Tibial nerve (tissue), 4 donors: Measurements from ENCODE around the gene SEMA3B. TPM values are rescaled to one million over a fixed set of nuclear protein-coding genes. Genes with fewer than 3 reads are reported as not detected.

ENCODE experiments used
- DNase-seq, 2 donors: peaks; one replicate each; pipeline ENCODE4 v3.0.0-alpha.2; 2019; ENCODE audit warnings: low spot score in 2 of 2
- H3K27ac ChIP-seq, 4 donors: fragments of 200-600 bp; sonication (generic) in 3 of 4; one replicate each; pipeline ENCODE4 v1.5.1; 2017 to 2019; ENCODE audit warnings: mild to moderate bottlenecking in 1 of 4
- H3K27me3 ChIP-seq, 2 donors: fragments of 200-600 bp; sonication (generic) in 1 of 2; one replicate each; pipeline versions ENCODE4 v1.5.1 to v1.6.0; 2017 to 2019
- H3K36me3 ChIP-seq, 3 donors: fragments of 200-600 bp; sonication (generic); one replicate each; pipeline ENCODE4 v1.5.1; 2018 to 2019
- H3K4me1 ChIP-seq, 4 donors: fragments of 200-600 bp; sonication (generic) in 3 of 4; one replicate each; pipeline ENCODE4 v1.5.1; 2017 to 2019
- H3K4me3 ChIP-seq, 4 donors: fragments of 200-600 bp; sonication (generic) in 3 of 4; one replicate each; pipeline ENCODE4 v1.5.1; 2017 to 2019; ENCODE audit warnings: mild to moderate bottlenecking in 1 of 4, moderate library complexity in 1 of 4
- H3K9me3 ChIP-seq, 4 donors: fragments of 200-600 bp; sonication (generic) in 3 of 4; one replicate each; pipeline ENCODE4 v1.5.1; 2017 to 2019
- EP300 ChIP-seq, 2 donors: sonication (generic); formaldehyde crosslinking; IDR thresholded peaks; one replicate each; pipeline ENCODE4 v1.6.1; 2017; ENCODE audit warnings: antibody characterized with exemption in 2 of 2, mild to moderate bottlenecking in 1 of 2
- POLR2A ChIP-seq, 2 donors: fragments of 450-650 bp; IDR thresholded peaks; one replicate each; pipeline ENCODE4 v1.6.1; 2017; ENCODE audit warnings: antibody characterized with exemption in 2 of 2, mild to moderate bottlenecking in 2 of 2, moderate library complexity in 2 of 2
- WGBS, 2 donors: methylation state at CpG; one replicate each; pipeline ENCODE4 v1.1.5; 2018; 5-methylcytosine and 5-hydroxymethylcytosine counted together
- total RNA-seq, 4 donors: library from RNA; depleted of rRNA; stranded (reverse); fragments of >200 nt; gene quantifications; one replicate each; pipeline ENCODE4 v1.1.0, GENCODE V29; 2016
- TF ChIP-seq, protein P1 (sequence below), 5 experiments: fragments of 200-600 bp in 3 of 5; fragments of 450-650 bp in 2 of 5; sonication (generic) in 3 of 5; IDR thresholded peaks; one replicate each; pipeline ENCODE4 v1.5.1; 2016 to 2019; ENCODE audit warnings: antibody characterized with exemption in 5 of 5, mild to moderate bottlenecking in 3 of 5, moderate library complexity in 2 of 5

The SEMA3B gene
- total RNA-seq, 4 donors from 2014 or later, result 251 to 334 (median 261) TPM

GRCh38 chr3:50229490-50229889, 39.5 kb upstream of the SEMA3B start:
- Histone ChIP-seq H3K9me3 (no peaks in the 10 kb centered on the region), H3K27me3 (no peaks in the 10 kb centered on the region), H3K4me3 (no peak overlapping the region), H3K36me3 (no peaks in the 10 kb centered on the region), H3K4me1 (peaks cover 0 to 35% (median 14%) of the 10 kb centered on the region in 4 donors), H3K27ac (peak overlapping the region in 2 of 4 donors; percentile 41 to 55)
- WGBS, 2 donors, result 91 to 93% methylated on average over 3 of the region's 3 CpGs
- DNase-seq, result no peak
- TF ChIP-seq POLR2A (IDR thresholded peaks at IDR 0.05) (no peak), EP300 (IDR thresholded peaks at IDR 0.05) (no peak)
- TF ChIP-seq, protein P1, sequence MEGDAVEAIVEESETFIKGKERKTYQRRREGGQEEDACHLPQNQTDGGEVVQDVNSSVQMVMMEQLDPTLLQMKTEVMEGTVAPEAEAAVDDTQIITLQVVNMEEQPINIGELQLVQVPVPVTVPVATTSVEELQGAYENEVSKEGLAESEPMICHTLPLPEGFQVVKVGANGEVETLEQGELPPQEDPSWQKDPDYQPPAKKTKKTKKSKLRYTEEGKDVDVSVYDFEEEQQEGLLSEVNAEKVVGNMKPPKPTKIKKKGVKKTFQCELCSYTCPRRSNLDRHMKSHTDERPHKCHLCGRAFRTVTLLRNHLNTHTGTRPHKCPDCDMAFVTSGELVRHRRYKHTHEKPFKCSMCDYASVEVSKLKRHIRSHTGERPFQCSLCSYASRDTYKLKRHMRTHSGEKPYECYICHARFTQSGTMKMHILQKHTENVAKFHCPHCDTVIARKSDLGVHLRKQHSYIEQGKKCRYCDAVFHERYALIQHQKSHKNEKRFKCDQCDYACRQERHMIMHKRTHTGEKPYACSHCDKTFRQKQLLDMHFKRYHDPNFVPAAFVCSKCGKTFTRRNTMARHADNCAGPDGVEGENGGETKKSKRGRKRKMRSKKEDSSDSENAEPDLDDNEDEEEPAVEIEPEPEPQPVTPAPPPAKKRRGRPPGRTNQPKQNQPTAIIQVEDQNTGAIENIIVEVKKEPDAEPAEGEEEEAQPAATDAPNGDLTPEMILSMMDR (IDR thresholded peaks at IDR 0.05), result no peak

DNA sequence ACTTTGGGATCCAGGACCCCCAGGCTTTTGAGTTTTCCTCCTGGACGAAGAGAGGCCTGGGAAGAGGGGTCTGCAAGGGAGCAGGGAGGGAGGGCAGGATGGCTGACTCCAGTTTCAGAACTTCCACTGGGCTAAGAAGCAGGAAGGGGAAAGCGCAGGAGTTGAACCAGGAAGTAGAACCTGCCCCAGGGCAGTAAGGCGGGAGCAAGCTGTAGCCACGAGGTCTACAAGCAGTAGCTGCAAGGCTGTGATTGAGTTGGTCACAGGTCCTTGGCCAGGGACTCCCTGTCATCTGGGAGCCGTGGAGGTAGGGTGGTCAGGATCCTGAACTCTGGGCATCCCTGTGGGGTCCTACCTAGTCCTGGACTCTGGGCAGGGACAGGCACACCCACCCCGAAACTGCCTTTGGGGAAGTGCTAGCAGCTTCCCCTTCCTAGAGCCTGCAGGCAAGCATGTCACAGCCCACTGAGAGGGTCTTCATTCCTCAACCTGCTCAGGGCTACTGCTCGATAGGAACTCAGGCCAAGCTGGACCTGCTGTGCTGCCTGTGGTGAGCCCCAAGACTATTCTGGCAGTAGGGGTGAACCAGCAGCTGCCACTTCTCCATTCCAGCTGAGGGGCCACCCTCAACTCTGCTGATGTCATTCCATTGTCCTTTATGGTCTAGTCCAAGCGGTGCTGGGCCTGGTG, 38.7 kb upstream of the SEMA3B start:
- no peak overlapping the region for H3K4me3 ChIP-seq
- WGBS, 2 donors, result 65 to 78% methylated on average over 7 to 8 of the region's 8 CpGs
- DNase-seq, result no peak
- no peaks in the 10 kb centered on the region for H3K9me3 ChIP-seq
- no peaks in the 10 kb centered on the region for H3K36me3 ChIP-seq
- no peaks in the 10 kb centered on the region for H3K27me3 ChIP-seq
- peaks cover 0 to 43% (median 21%) of the 10 kb centered on the region in 4 donors for H3K4me1 ChIP-seq
- TF ChIP-seq, protein P1 (IDR thresholded peaks at IDR 0.05), result no peak
- no peak for TF ChIP-seq POLR2A (IDR thresholded peaks at IDR 0.05)
- no peak for TF ChIP-seq EP300 (IDR thresholded peaks at IDR 0.05)
- peak overlapping the region in 2 of 4 donors; percentile 29 to 55 for H3K27ac ChIP-seq

GRCh38 chr3:50230794-50231125, 38.2 kb upstream of the SEMA3B start:
- peaks cover 0 to 44% (median 23%) of the 10 kb centered on the region in 4 donors for H3K4me1 ChIP-seq
- 60% methylated on average over 4 of the region's 4 CpGs for WGBS, 2 donors
- H3K4me3 ChIP-seq, result no peak overlapping the region
- no peaks in the 10 kb centered on the region for H3K27me3 ChIP-seq
- DNase-seq, result no peak
- peak overlapping the region in 1 of 4 donors; percentile 55 for H3K27ac ChIP-seq
- TF ChIP-seq, protein P1 (IDR thresholded peaks at IDR 0.05), result no peak
- TF ChIP-seq POLR2A (IDR thresholded peaks at IDR 0.05) (no peak), EP300 (IDR thresholded peaks at IDR 0.05) (no peak)
- no peaks in the 10 kb centered on the region for H3K9me3 ChIP-seq
- no peaks in the 10 kb centered on the region for H3K36me3 ChIP-seq

DNA sequence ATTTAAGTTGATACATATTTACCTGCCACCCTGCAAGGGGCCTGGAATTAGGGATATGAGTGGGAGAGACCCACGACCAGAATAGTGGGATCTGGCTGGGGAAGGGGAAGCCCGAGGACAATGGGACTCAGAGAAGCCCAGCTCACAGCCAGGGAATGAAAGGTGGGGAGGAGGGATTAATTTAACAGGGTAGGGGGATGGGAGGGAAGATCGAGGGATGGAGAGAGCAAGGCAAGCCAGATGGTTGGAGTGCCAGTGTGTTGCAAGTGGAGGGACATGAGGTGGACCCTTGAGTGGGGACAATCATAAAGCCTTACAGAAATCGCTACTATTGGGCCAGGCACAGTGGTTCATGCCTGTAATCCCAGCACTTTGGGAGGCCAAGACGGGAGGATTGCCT, 37.4 kb upstream of the SEMA3B start:
- no peaks in the 10 kb centered on the region for H3K36me3 ChIP-seq
- TF ChIP-seq EP300 (IDR thresholded peaks at IDR 0.05), result no peak
- no peak for TF ChIP-seq POLR2A (IDR thresholded peaks at IDR 0.05)
- TF ChIP-seq, protein P1 (IDR thresholded peaks at IDR 0.05), result no peak
- no peaks in the 10 kb centered on the region for H3K27me3 ChIP-seq
- no peak overlapping the region for H3K4me3 ChIP-seq
- no peaks in the 10 kb centered on the region for H3K9me3 ChIP-seq
- DNase-seq, result no peak
- H3K4me1 ChIP-seq, result peaks cover 0 to 36% (median 21%) of the 10 kb centered on the region in 4 donors
- H3K27ac ChIP-seq, result no peak overlapping the region
- WGBS, 2 donors, result 74% methylated on average over 5 of the region's 5 CpGs

- no peaks in the 10 kb centered on the region for H3K9me3 ChIP-seq
- H3K27me3 ChIP-seq, result no peaks in the 10 kb centered on the region
- H3K4me1 ChIP-seq, result peaks cover 0 to 30% (median 15%) of the 10 kb centered on the region in 4 donors
- no peak overlapping the region for H3K4me3 ChIP-seq
- no peaks in the 10 kb centered on the region for H3K36me3 ChIP-seq
- DNase-seq, result no peak
- TF ChIP-seq POLR2A (IDR thresholded peaks at IDR 0.05) (no peak), EP300 (IDR thresholded peaks at IDR 0.05) (no peak)
- TF ChIP-seq, protein P1 (IDR thresholded peaks at IDR 0.05), result no peak
- no peak overlapping the region for H3K27ac ChIP-seq
- 81 to 87% methylated on average over 3 of the region's 3 CpGs for WGBS, 2 donors
These were observed 36.6 kb upstream of the SEMA3B start for GRCh38 chr3:50232303-50232702.
